T-cell (primary cell): ENCODE results near the gene ARMH1. TPM values are rescaled to one million over a fixed set of nuclear protein-coding genes. Genes with fewer than 3 reads are reported as not detected.
"Not testable (repeated sequence)": the region's sequence is repeated elsewhere in the genome, so short reads cannot be mapped to it uniquely, and the experiment has no call there.

Source experiments
- ATAC-seq, 4 experiments: fragments of 200-7000 bp in 3 of 4; fragments of 150-1000 bp in 1 of 4; cut with Tn5 transposase; replicated peaks in 1 of 4; 1 replicate in 3 of 4; 2 replicates in 1 of 4; pipeline ENCODE4 v1.10.0; 2021; ENCODE audit warnings: moderate library complexity in 3 of 4, mild to moderate bottlenecking in 2 of 4, moderate number of reproducible peaks in 1 of 4
- CTCF ChIA-PET, 2 donors: fragments of 300-600 bp; sonication (Branson Sonifier 250); formaldehyde crosslinking; loops; one replicate each; lab custom pipeline; 2022; ENCODE audit warnings: antibody characterized with exemption in 2 of 2; lab: Charles Lee
- POLR2A ChIA-PET, 2 donors: fragments of 300-600 bp; sonication (Branson Sonifier 250); formaldehyde crosslinking; loops; one replicate each; lab custom pipeline; 2022; ENCODE audit warnings: antibody characterized with exemption in 2 of 2; lab: Charles Lee
- DNase-seq, 35 experiments: peaks; one replicate each; pipeline versions ENCODE4 v3.0.0 to v3.0.0-alpha.2; 2013 to 2023
- H3K27ac ChIP-seq: one replicate; pipeline ENCODE4 v1.5.1; 2013; ENCODE audit warnings: low read length
- H3K27me3 ChIP-seq, 2 experiments: replicated peaks in 1 of 2; 1 replicate in 1 of 2; 2 replicates in 1 of 2; pipeline versions ENCODE4 v1.6.1 to v1.7.0; 2013; ENCODE audit warnings: low read length in 1 of 2, mixed read lengths in 1 of 2; ENCODE audit not compliant: control insufficient read depth in 2 of 2, insufficient read depth in 2 of 2; ENCODE audit errors: extremely low read depth in 1 of 2
- H3K36me3 ChIP-seq, 2 donors: 1 replicate in 1 of 2; 2 replicates in 1 of 2; pipeline versions ENCODE4 v1.6.1 to v1.7.0; 2013; ENCODE audit warnings: low read length in 1 of 2; ENCODE audit not compliant: control insufficient read depth in 2 of 2, insufficient read depth in 1 of 2; ENCODE audit errors: extremely low read depth in 1 of 2
- H3K4me1 ChIP-seq, 2 experiments: 1 replicate in 1 of 2; 2 replicates in 1 of 2; pipeline versions ENCODE4 v1.6.1 to v1.7.0; 2013; ENCODE audit warnings: low read length in 2 of 2, mixed read lengths in 1 of 2; ENCODE audit not compliant: insufficient read depth in 2 of 2, control insufficient read depth in 1 of 2; ENCODE audit errors: extremely low read depth in 1 of 2
- H3K4me3 ChIP-seq, 2 donors: 1 replicate in 1 of 2; 2 replicates in 1 of 2; pipeline versions ENCODE4 v1.5.1 to v1.7.0; 2013; ENCODE audit warnings: mild to moderate bottlenecking in 2 of 2, low read length in 1 of 2, moderate library complexity in 1 of 2; ENCODE audit not compliant: control insufficient read depth in 1 of 2; ENCODE audit errors: extremely low read depth in 1 of 2
- H3K9me3 ChIP-seq: 2 replicates; pipeline ENCODE4 v1.7.0; 2013
- H3K27ac Mint-ChIP-seq, 2 donors: one replicate each; pipeline ENCODE4 v1.8.0; 2020 to 2021; ENCODE audit warnings: mild to moderate bottlenecking in 2 of 2, mixed read lengths in 2 of 2
- H3K27me3 Mint-ChIP-seq, 2 donors: one replicate each; pipeline ENCODE4 v1.8.0; 2021 to 2022; ENCODE audit warnings: mixed read lengths in 2 of 2
- H3K36me3 Mint-ChIP-seq: one replicate; pipeline ENCODE4 v1.8.0; 2021; ENCODE audit warnings: mixed read lengths
- H3K4me1 Mint-ChIP-seq, 3 donors: one replicate each; pipeline ENCODE4 v1.8.0; 2020 to 2022; ENCODE audit warnings: mixed read lengths in 3 of 3, mild to moderate bottlenecking in 1 of 3
- H3K4me3 Mint-ChIP-seq, 3 donors: one replicate each; pipeline ENCODE4 v1.8.0; 2020 to 2022; ENCODE audit warnings: mild to moderate bottlenecking in 3 of 3, mixed read lengths in 3 of 3, moderate library complexity in 3 of 3
- H3K9me3 Mint-ChIP-seq, 3 donors: one replicate each; pipeline ENCODE4 v1.8.0; 2020 to 2022; ENCODE audit warnings: mixed read lengths in 3 of 3
- WGBS: methylation state at CpG from one replicate; pipeline ENCODE4 v1.1.5; 2013; ENCODE audit warnings: missing lambda C conversion rate; ENCODE audit not compliant: insufficient coverage; 5-methylcytosine and 5-hydroxymethylcytosine counted together
- total RNA-seq, 35 experiments: library from RNA in 6 of 35; stranded (reverse) in 6 of 35; fragments of 120-200 nt in 1 of 35; gene quantifications; one replicate each; pipeline versions ENCODE4 v1.2.1 to v1.2.4 and lab custom pipeline; 2013 to 2026

Gene ARMH1
- total RNA-seq, 5 donors from 2014 or later (not counting 1 experiment from before 2014, with no cell fraction given) = 49.5 to 102 (median 89.7) TPM

DNA sequence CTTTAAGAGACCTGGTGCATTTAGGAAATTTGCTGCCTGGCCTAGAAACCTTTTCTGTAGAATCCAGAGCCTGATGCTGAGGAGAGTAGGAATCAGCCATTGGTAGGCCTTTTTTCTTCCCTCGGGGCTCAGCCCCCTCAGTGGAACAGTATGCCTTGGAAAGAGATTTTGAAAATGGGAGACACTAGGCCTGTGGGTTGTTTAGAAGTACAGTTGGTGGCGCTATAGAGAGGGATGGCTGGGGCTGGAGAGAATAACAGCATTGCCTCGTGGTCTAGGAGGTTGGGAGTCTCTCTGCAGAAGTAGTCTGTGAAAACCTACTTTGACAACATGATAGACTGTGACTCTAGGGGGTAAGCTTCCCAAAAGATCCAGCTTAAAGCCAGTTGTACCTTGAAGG is 73.4 kb downstream of the ARMH1 start:
- DNase-seq = no peak
- H3K27me3 Mint-ChIP-seq = no peaks in the 10 kb centered on the region
- no peaks in the 10 kb centered on the region for H3K9me3 ChIP-seq
- H3K4me1 Mint-ChIP-seq = peaks cover 0 to 6% (median 5%) of the 10 kb centered on the region in 3 donors
- H3K9me3 Mint-ChIP-seq = no peaks in the 10 kb centered on the region
- peaks cover 0 to 4% of the 10 kb centered on the region in 2 experiments for H3K4me1 ChIP-seq
- WGBS = 92% methylated on average over 2 of the region's 3 CpGs
- no peak overlapping the region for H3K4me3 Mint-ChIP-seq
- ChIA-PET POLR2A (interaction anchor here (0.6 to 0.7 kb wide), 2 partner anchors 26 to 742 kb away, joined by 3 to 6 read pairs; no protein-coding TSS in a partner anchor), CTCF (interaction anchor here (0.5 to 1.0 kb wide), 4 partner anchors 19 to 1825 kb away, joined by 3 to 5 read pairs (median 4); no protein-coding TSS in a partner anchor)
- H3K27ac ChIP-seq = no peak overlapping the region
- H3K36me3 ChIP-seq = no peaks in the 10 kb centered on the region
- no peak overlapping the region for H3K27ac Mint-ChIP-seq
- no peaks in the 10 kb centered on the region for H3K36me3 Mint-ChIP-seq
- no peak for ATAC-seq
- no peaks in the 10 kb centered on the region for H3K27me3 ChIP-seq
- no peak overlapping the region for H3K4me3 ChIP-seq

DNA sequence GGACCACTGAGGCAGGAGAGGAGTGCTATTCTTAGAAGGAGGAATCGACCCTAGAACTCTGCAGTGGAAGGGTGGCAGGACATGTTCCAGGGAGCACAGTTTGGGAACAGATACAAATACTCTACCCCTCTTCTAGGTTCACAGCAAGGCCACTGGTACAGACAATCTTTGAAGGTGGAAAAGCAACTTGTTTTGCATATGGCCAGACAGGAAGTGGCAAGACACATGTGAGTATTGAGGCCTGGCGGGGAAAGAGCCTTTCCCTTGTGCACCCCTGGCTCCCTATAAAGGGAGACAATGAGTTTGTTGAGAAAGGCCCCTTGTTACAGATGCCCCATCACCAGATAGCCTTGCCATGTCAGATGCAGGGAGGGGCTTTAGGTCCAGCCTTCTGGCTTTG is 82.9 kb downstream of the ARMH1 start:
- Histone ChIP-seq H3K27ac (no peak overlapping the region), H3K27me3 (no peaks in the 10 kb centered on the region), H3K4me3 (no peak overlapping the region), H3K36me3 (peaks cover 0 to 3% of the 10 kb centered on the region in 2 donors), H3K9me3 (no peaks in the 10 kb centered on the region), H3K4me1 (peaks cover 0 to 7% of the 10 kb centered on the region in 2 experiments)
- CTCF ChIA-PET = no interaction called here
- no CpG with 5 or more reads among the region's 2 CpGs for WGBS
- Mint-ChIP-seq H3K4me3 (no peak overlapping the region), H3K9me3 (no peaks in the 10 kb centered on the region), H3K27ac (no peak overlapping the region), H3K4me1 (peaks cover 3 to 11% (median 5%) of the 10 kb centered on the region in 3 donors), H3K36me3 (no peaks in the 10 kb centered on the region), H3K27me3 (no peaks in the 10 kb centered on the region)
- DNase-seq = no peak
- ATAC-seq = no peak
- POLR2A ChIA-PET = interaction anchor here in 1 of 2 donors (0.6 kb wide), 1 partner anchor 56 kb away, joined by 3 read pairs; no protein-coding TSS in a partner anchor

DNA sequence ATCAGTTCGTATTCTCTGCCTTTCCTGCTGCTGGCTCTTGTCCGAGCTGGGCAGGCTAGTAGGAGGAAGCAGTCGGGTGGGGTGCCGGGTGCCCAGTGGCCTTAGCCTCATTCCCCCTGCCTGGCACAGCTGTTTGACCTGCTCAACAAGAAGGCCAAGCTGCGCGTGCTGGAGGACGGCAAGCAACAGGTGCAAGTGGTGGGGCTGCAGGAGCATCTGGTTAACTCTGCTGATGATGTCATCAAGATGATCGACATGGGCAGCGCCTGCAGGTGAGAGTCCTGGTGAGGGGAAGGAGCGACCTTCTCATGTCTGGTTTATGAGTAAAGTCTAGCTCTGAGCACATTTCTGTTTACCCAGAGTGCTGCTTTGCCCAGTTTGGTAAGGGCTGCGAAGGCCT is 84.6 kb downstream of the ARMH1 start:
- peaks cover 0 to 7% (median 3%) of the 10 kb centered on the region in 3 donors for H3K4me1 Mint-ChIP-seq
- H3K27ac Mint-ChIP-seq = no peak overlapping the region
- H3K27me3 ChIP-seq = no peaks in the 10 kb centered on the region
- H3K9me3 ChIP-seq = no peaks in the 10 kb centered on the region
- no peaks in the 10 kb centered on the region for H3K9me3 Mint-ChIP-seq
- no peak overlapping the region for H3K4me3 Mint-ChIP-seq
- H3K27ac ChIP-seq = no peak overlapping the region
- POLR2A ChIA-PET = no interaction called here
- H3K36me3 Mint-ChIP-seq = no peaks in the 10 kb centered on the region
- WGBS = 99% methylated on average over 11 of the region's 11 CpGs
- no peak overlapping the region for H3K4me3 ChIP-seq
- DNase-seq = no peak
- H3K27me3 Mint-ChIP-seq = no peaks in the 10 kb centered on the region
- no peak for ATAC-seq
- H3K4me1 ChIP-seq = peaks cover 0 to 7% of the 10 kb centered on the region in 2 experiments
- H3K36me3 ChIP-seq = peaks cover 0 to 7% of the 10 kb centered on the region in 2 donors
- CTCF ChIA-PET = interaction anchor here in 1 of 2 donors (0.5 kb wide), 1 partner anchor 38 kb away, joined by 3 read pairs; no protein-coding TSS in a partner anchor

DNA sequence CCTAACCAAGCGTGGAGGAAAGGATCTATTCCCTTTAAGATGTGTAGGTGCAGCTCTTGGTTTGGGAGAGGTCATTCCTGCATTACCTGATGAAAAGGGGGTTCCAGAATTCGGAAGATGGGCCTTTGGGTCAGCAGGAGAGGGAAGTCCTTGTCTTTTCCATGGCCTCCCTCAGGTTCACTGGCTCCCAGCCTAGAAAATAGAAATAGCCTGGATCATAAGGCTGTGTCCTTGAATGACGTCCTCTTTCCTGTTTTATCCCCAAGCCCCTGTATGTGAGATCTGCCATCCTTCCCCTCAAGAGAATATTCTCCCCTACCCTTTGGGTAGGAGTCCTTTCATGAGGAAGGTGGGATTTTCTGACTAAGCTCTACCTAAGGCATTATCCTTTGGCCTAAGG is 86.4 kb downstream of the ARMH1 start:
- H3K27ac Mint-ChIP-seq = no peak overlapping the region
- Histone ChIP-seq H3K9me3 (no peaks in the 10 kb centered on the region), H3K4me1 (peaks cover 0 to 7% of the 10 kb centered on the region in 2 experiments), H3K36me3 (peaks cover 0 to 7% of the 10 kb centered on the region in 2 donors), H3K27me3 (no peaks in the 10 kb centered on the region), H3K4me3 (no peak overlapping the region), H3K27ac (no peak overlapping the region)
- no peaks in the 10 kb centered on the region for H3K36me3 Mint-ChIP-seq
- WGBS = 92% methylated on average over 2 of the region's 3 CpGs
- ChIA-PET POLR2A (interaction anchor here (0.5 to 0.6 kb wide), 2 partner anchors 310 to 543 kb away, joined by 4 to 5 read pairs; no protein-coding TSS in a partner anchor), CTCF (no interaction called here)
- no peaks in the 10 kb centered on the region for H3K27me3 Mint-ChIP-seq
- no peaks in the 10 kb centered on the region for H3K9me3 Mint-ChIP-seq
- DNase-seq (no peak), ATAC-seq (no peak)
- H3K4me1 Mint-ChIP-seq = peaks cover 0 to 7% (median 3%) of the 10 kb centered on the region in 3 donors
- H3K4me3 Mint-ChIP-seq = no peak overlapping the region

DNA sequence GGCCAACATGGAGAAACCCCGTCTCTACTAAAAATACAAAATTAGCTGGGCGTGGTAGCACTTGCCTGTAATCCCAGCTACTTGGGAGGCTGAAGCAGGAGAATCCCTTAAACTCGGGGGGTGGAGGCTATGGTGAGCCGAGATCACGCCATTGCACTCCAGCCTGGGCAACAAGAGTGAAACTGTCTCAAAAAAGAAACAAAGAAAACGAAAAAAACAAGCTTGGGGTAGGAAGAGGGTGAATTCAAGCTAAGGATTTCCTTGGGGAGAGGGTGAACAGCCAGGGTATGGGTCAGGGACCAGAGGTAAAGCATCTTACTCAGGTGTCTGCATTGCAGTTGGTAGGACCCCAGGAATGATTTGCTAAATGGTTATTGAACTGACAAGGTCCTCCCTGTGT is 91.9 kb downstream of the ARMH1 start:
- DNase-seq, H3K9me3 Mint-ChIP-seq, H3K36me3 Mint-ChIP-seq, H3K27ac ChIP-seq, H3K27me3 Mint-ChIP-seq, H3K4me3 ChIP-seq, H3K9me3 ChIP-seq, H3K4me3 Mint-ChIP-seq, H3K36me3 ChIP-seq, H3K4me1 Mint-ChIP-seq, H3K27me3 ChIP-seq, H3K4me1 ChIP-seq, H3K27ac Mint-ChIP-seq, ATAC-seq: not testable (repeated sequence)
- CTCF ChIA-PET = interaction anchor here (0.6 to 0.9 kb wide), 2 partner anchors 21 to 38 kb away, joined by 3 read pairs; no protein-coding TSS in a partner anchor
- WGBS = 98% methylated on average over 4 of the region's 6 CpGs
- POLR2A ChIA-PET = interaction anchor here (0.6 to 0.7 kb wide), 2 partner anchors 9 to 531 kb away, joined by 3 read pairs; partner anchors contain the start of gene RPS8 (in 1 of the 2)

Other genes starting within 250 kb of the ARMH1 start
- gene TMEM53, start 233 bp upstream of the ARMH1 start, total RNA-seq = 1 to 10 TPM; 1.1 to 2.8 (median 2.2) TPM
- gene RNU5D-1, start 56.5 kb downstream of the ARMH1 start, total RNA-seq = 10 to 100 TPM in 1 of 5 donors, not detected in 4; 21.4 TPM
- 1 to 10 TPM in 3 of 5 donors, under 1 TPM in 2; 0.68 to 1.6 (median 1.1) TPM for gene KIF2C, start 65.1 kb downstream of the ARMH1 start, total RNA-seq
- 1,000 to 10,000 TPM; 2,713 to 2,895 (median 2,873) TPM for gene RPS8, start 100.8 kb downstream of the ARMH1 start, total RNA-seq
- 1 to 10 TPM in 4 of 5 donors, under 1 TPM in 1; 0.75 to 2.4 (median 1.6) TPM for gene BEST4, start 113.5 kb downstream of the ARMH1 start, total RNA-seq
- gene PLK3, start 125.7 kb downstream of the ARMH1 start, total RNA-seq = 100 to 1,000 TPM; 124 to 453 (median 136) TPM
- gene DYNLT4, start 132.6 kb downstream of the ARMH1 start, total RNA-seq = 1 to 10 TPM in 2 of 5 donors, under 1 TPM in 2, not detected in 1; 0.36 to 4.3 (median 2.3) TPM
- 10 to 100 TPM; 10.1 to 56.7 (median 11.5) TPM for gene BTBD19, start 133.8 kb downstream of the ARMH1 start, total RNA-seq
- 1 to 10 TPM in 4 of 5 donors, under 1 TPM in 1; 0.89 to 2.3 (median 1.3) TPM for gene PTCH2, start 168.5 kb downstream of the ARMH1 start, total RNA-seq